Gastroesophageal sphincter (tissue), 3 donors: ENCODE measurements around the gene PRKAR2B.

Experiments
- CTCF ChIP-seq, 4 experiments: fragments of 200-600 bp in 2 of 4; fragments of 450-650 bp in 2 of 4; sonication (generic) in 1 of 4; IDR thresholded peaks; one replicate each; pipeline ENCODE4 v1.5.1; 2017 to 2019; ENCODE audit warnings: antibody characterized with exemption in 4 of 4, mild to moderate bottlenecking in 2 of 4, moderate library complexity in 2 of 4
- EP300 ChIP-seq: sonication (generic); formaldehyde crosslinking; IDR thresholded peaks from one replicate; pipeline ENCODE4 v1.6.1; 2017; ENCODE audit warnings: antibody characterized with exemption, mild to moderate bottlenecking
- POLR2AphosphoS5 ChIP-seq: sonication (generic); formaldehyde crosslinking; IDR thresholded peaks from one replicate; pipeline ENCODE4 v1.6.1; 2017; ENCODE audit warnings: antibody characterized with exemption

- TF ChIP-seq CTCF (IDR thresholded peaks at IDR 0.05) (no peak), EP300 (no peak), POLR2AphosphoS5 (no peak)
Observed at GRCh38 chr7:107180378-107180777, 135.9 kb downstream of the PRKAR2B start.
